GM12872 (cell line): ENCODE measurements around the gene SCFD2.

Source experiments
- CTCF ChIP-seq: IDR thresholded peaks from 3 replicates; pipeline ENCODE4 v1.5.1; 2011; ENCODE audit warnings: low read depth, mild to moderate bottlenecking, low read length, moderate library complexity; ENCODE audit not compliant: insufficient read depth

The SCFD2 gene

GRCh38 chr4:53365486-53366300, at the start of gene SCFD2:
SCFD2 (minus strand) TSS chr4:53366061.
- TF ChIP-seq CTCF, result no peak

- no peak for TF ChIP-seq CTCF
Observed at GRCh38 chr4:53380221-53380620, 14.4 kb upstream of the SCFD2 start.

GRCh38 chr4:53378171-53378482, 12.3 kb upstream of the SCFD2 start:
- no peak for TF ChIP-seq CTCF

GRCh38 chr4:53377319-53378170, 11.7 kb upstream of the SCFD2 start, which contains the start of gene FIP1L1:
FIP1L1 (plus strand) TSS chr4:53377641; CDS start chr4:53377839, 198 bp downstream.
- no peak for TF ChIP-seq CTCF

GRCh38 chr4:53376900-53377299, 11.0 kb upstream of the SCFD2 start:
- no peak for TF ChIP-seq CTCF

- no peak for TF ChIP-seq CTCF
Observed at GRCh38 chr4:53374777-53375258, 9.0 kb upstream of the SCFD2 start.

- TF ChIP-seq CTCF, result no peak
Observed at GRCh38 chr4:53371843-53372521, 6.1 kb upstream of the SCFD2 start.
